Hematopoietic multipotent progenitor cell (in vitro differentiated cells): ENCODE measurements around the gene FBLIM1. TPM values are rescaled to one million over a fixed set of nuclear protein-coding genes. Genes with fewer than 3 reads are reported as not detected.

Experiments
- total RNA-seq: library from RNA; depleted of rRNA; stranded (reverse); fragments of >200 nt; gene quantifications from one replicate; pipeline ENCODE4 v1.2.3, GENCODE V29; 2012

Gene FBLIM1
- total RNA-seq, 1 donor, result 0.27 TPM

Other genes with a start within 250 kb of the FBLIM1 start
- 21.3 TPM for gene CASP9, start 234.6 kb upstream of the FBLIM1 start, total RNA-seq
- 8.6 TPM for gene DNAJC16, start 231.9 kb upstream of the FBLIM1 start, total RNA-seq
- gene AGMAT, start 173.7 kb upstream of the FBLIM1 start, total RNA-seq, result 1.1 TPM
- 15.3 TPM for gene DDI2, start 141.3 kb upstream of the FBLIM1 start, total RNA-seq
- gene PLEKHM2, start 74.5 kb upstream of the FBLIM1 start, total RNA-seq, result 63.8 TPM
- gene SLC25A34, start 22.5 kb upstream of the FBLIM1 start, total RNA-seq, result 1.3 TPM
- not detected for gene TMEM82, start 16.3 kb upstream of the FBLIM1 start, total RNA-seq
- gene UQCRHL, start 48.9 kb downstream of the FBLIM1 start, total RNA-seq, result 0.54 TPM
- gene SPEN, start 88.9 kb downstream of the FBLIM1 start, total RNA-seq, result 36.4 TPM
- 97.5 TPM for gene ZBTB17, start 217.3 kb downstream of the FBLIM1 start, total RNA-seq
- not detected for gene SRARP, start 245.4 kb downstream of the FBLIM1 start, total RNA-seq